HEK293 (cell line): Measurements from ENCODE around the gene UCK1.

Experiments used
- RBAK ChIP-seq: fragments of 450-650 bp; formaldehyde crosslinking; IDR thresholded peaks from 2 replicates; pipeline ENCODE4 v1.5.1; 2016; ENCODE audit warnings: missing biosample characterization, missing genetic modification characterization
- ZNF184 ChIP-seq: fragments of 450-650 bp; IDR thresholded peaks from 2 replicates; pipeline ENCODE4 v1.5.1; 2018; ENCODE audit warnings: missing biosample characterization, mild to moderate bottlenecking, missing genetic modification characterization
- ZSCAN23 ChIP-seq: fragments of 450-650 bp; formaldehyde crosslinking; IDR thresholded peaks from 2 replicates; pipeline ENCODE4 v1.5.1; 2016; ENCODE audit warnings: missing biosample characterization, missing genetic modification characterization

DNA sequence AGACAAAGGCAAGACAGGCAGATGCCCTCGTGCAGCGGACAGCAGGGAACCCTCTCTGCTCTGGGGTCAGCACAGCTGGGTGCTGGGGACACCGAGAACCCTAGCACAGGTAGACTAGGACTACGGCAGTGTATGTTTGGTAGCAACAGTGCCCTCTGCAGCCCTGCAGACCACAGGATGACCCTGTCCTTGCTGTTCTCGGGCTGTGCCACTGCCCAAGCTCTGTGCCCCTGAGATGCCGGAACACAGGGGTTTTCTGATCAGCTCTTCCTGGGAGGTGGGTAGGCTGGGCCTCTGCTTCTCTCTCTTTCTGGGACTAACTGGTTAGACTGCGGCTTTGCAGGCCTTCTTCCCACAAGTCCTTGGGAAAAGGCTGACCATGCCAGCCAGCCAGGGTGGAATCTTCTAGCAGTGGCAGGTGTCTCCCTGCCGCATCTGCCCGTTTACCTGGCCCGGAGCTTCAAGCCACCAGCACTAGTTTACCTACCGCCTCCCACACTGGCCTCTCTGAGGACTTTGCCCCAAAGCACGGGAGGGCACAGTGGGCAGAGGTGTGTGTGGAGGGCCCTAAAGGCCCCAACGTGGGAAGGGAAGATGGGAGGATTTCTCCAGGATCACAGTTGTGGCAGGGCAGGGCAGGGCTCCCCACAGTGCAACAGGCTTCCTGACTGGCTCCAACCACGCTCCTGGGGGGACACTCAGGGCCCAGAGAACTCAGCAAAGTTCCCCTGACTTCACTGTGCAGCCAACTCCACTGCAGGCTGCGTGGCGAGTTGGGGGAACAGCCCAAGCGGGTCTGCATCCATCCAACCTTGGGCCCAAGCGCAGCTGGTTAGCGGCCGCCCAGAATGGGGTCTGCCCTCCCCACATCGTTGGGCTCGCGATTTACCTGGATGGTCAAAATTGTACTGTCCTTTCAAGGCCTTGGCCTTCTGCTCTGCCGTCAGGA, 1.2 kb downstream of the UCK1 start:
- no peak for TF ChIP-seq ZNF184
- TF ChIP-seq RBAK, result no peak
- no peak for TF ChIP-seq ZSCAN23 (tag by site-specific recombination)
